ENCODE data around the gene OSBPL3.

GRCh38 chr7:24820730-24821044 is 159.3 kb downstream of the OSBPL3 start:
- no peak for TF ChIP-seq TCF12 (IDR thresholded peaks at IDR 0.05; ENCODE audit: low read depth)
- TF ChIP-seq RAD21 (IDR thresholded peaks at IDR 0.05; ENCODE audit: low read depth) = no peak
